H9 (cell line): ENCODE results near the gene WNT3A. TPM values are rescaled to one million over a fixed set of nuclear protein-coding genes. Genes with fewer than 3 reads are reported as not detected.
A peak's percentile ranks its signal among the peaks of the same experiment; 100 is the strongest.

Experiments
- DNase-seq: peaks from one replicate; pipeline ENCODE4 v3.0.0-alpha.2; 2017
- H2AFZ ChIP-seq: one replicate; pipeline ENCODE4 v1.6.1; 2013; ENCODE audit warnings: mild to moderate bottlenecking, low read length, control low read depth, moderate library complexity
- H2AK5ac ChIP-seq: 2 replicates; pipeline ENCODE4 v1.6.1; 2013; ENCODE audit warnings: low read length, control low read depth, mixed read lengths; ENCODE audit not compliant: insufficient read length
- H2BK120ac ChIP-seq: one replicate; pipeline ENCODE4 v1.6.1; 2013; ENCODE audit warnings: low read depth, mild to moderate bottlenecking, low read length, control low read depth, inconsistent platforms; ENCODE audit not compliant: poor library complexity, severe bottlenecking
- H2BK12ac ChIP-seq: 2 replicates; pipeline ENCODE4 v1.6.1; 2013; ENCODE audit warnings: low read length, control low read depth, mixed read lengths, low read depth; ENCODE audit not compliant: insufficient read length
- H2BK15ac ChIP-seq: 2 replicates; pipeline ENCODE4 v1.6.1; 2013; ENCODE audit warnings: low read depth, low read length, control low read depth
- H2BK20ac ChIP-seq: one replicate; pipeline ENCODE4 v1.6.1; 2013; ENCODE audit warnings: low read depth, mild to moderate bottlenecking, low read length, control low read depth, inconsistent platforms; ENCODE audit not compliant: poor library complexity, severe bottlenecking
- H2BK5ac ChIP-seq: 2 replicates; pipeline ENCODE4 v1.6.1; 2013; ENCODE audit warnings: low read length, control low read depth, mixed read lengths; ENCODE audit not compliant: insufficient read length
- H3K14ac ChIP-seq: 2 replicates; pipeline ENCODE4 v1.6.1; 2013; ENCODE audit warnings: low read length, control low read depth; ENCODE audit not compliant: insufficient read depth
- H3K18ac ChIP-seq: 2 replicates; pipeline ENCODE4 v1.6.1; 2013; ENCODE audit warnings: low read depth, mild to moderate bottlenecking, mixed read lengths, low read length, control low read depth; ENCODE audit not compliant: insufficient read length
- H3K23ac ChIP-seq: 2 replicates; pipeline ENCODE4 v1.6.1; 2013; ENCODE audit warnings: low read length, control low read depth, mixed read lengths, low read depth; ENCODE audit not compliant: insufficient read length
- H3K23me2 ChIP-seq: 2 replicates; pipeline ENCODE4 v1.6.1; 2013; ENCODE audit warnings: low read depth, mild to moderate bottlenecking, mixed read lengths, low read length, control low read depth; ENCODE audit not compliant: insufficient read length, poor library complexity, severe bottlenecking
- H3K27ac ChIP-seq: 2 replicates; pipeline ENCODE4 v1.5.1; 2013; ENCODE audit warnings: low read length, control low read depth, mixed read lengths, low read depth; ENCODE audit not compliant: insufficient read length
- H3K27me3 ChIP-seq: 2 replicates; pipeline ENCODE4 v1.6.1; 2013; ENCODE audit warnings: low read length, control low read depth, inconsistent platforms; ENCODE audit not compliant: insufficient read depth
- H3K4ac ChIP-seq: 2 replicates; pipeline ENCODE4 v1.6.1; 2013; ENCODE audit warnings: low read depth, mild to moderate bottlenecking, control low read depth, inconsistent platforms, low read length, moderate library complexity
- H3K4me1 ChIP-seq: 2 replicates; pipeline ENCODE4 v1.6.1; 2013; ENCODE audit warnings: low read length, control low read depth, inconsistent platforms; ENCODE audit not compliant: insufficient read depth
- H3K4me2 ChIP-seq: 2 replicates; pipeline ENCODE4 v1.6.1; 2013; ENCODE audit warnings: low read length, control low read depth, mixed read lengths; ENCODE audit not compliant: insufficient read length, insufficient read depth
- H3K56ac ChIP-seq: 2 replicates; pipeline ENCODE4 v1.6.1; 2013; ENCODE audit warnings: low read depth, mild to moderate bottlenecking, mixed read lengths, low read length, control low read depth; ENCODE audit not compliant: insufficient read length
- H3K79me1 ChIP-seq: 2 replicates; pipeline ENCODE4 v1.6.1; 2013; ENCODE audit warnings: low read depth, mild to moderate bottlenecking, moderate library complexity, low read length, control low read depth, inconsistent platforms; ENCODE audit not compliant: insufficient read depth, poor library complexity, severe bottlenecking
- H3K79me2 ChIP-seq: 2 replicates; pipeline ENCODE4 v1.6.1; 2013; ENCODE audit warnings: low read length, control low read depth, inconsistent platforms; ENCODE audit not compliant: insufficient read depth
- H3K9ac ChIP-seq: 2 replicates; pipeline ENCODE4 v1.6.1; 2013; ENCODE audit warnings: low read length, control low read depth, mixed read lengths; ENCODE audit not compliant: insufficient read length; ENCODE audit errors: extremely low read depth
- H3K9me3 ChIP-seq: one replicate; pipeline ENCODE4 v1.6.1; 2013; ENCODE audit warnings: low read depth, low read length, inconsistent platforms; ENCODE audit not compliant: control insufficient read depth
- H3T11ph ChIP-seq: one replicate; pipeline ENCODE4 v1.6.1; 2013; ENCODE audit warnings: mild to moderate bottlenecking, low read length, control low read depth, inconsistent platforms
- H4K20me1 ChIP-seq: one replicate; pipeline ENCODE4 v1.6.1; 2013; ENCODE audit not compliant: control insufficient read depth, insufficient read length, insufficient read depth
- H4K5ac ChIP-seq: 2 replicates; pipeline ENCODE4 v1.6.1; 2013; ENCODE audit warnings: low read depth, mild to moderate bottlenecking, mixed read lengths, low read length, control low read depth; ENCODE audit not compliant: insufficient read length
- H4K8ac ChIP-seq: replicated peaks from 2 replicates; pipeline ENCODE4 v1.6.1; 2013; ENCODE audit warnings: low read length, control low read depth, mixed read lengths, low read depth; ENCODE audit not compliant: insufficient read length
- H4K91ac ChIP-seq: 2 replicates; pipeline ENCODE4 v1.6.1; 2013; ENCODE audit warnings: low read depth, mild to moderate bottlenecking, moderate library complexity, mixed read lengths, low read length, control low read depth; ENCODE audit not compliant: insufficient read length
- H3K27ac Mint-ChIP-seq, 3 experiments: 2 replicates in 2 of 3; 3 replicates in 1 of 3; pipeline ENCODE4 v1.8.0; 2020 to 2021; ENCODE audit warnings: mixed read lengths in 3 of 3, mild to moderate bottlenecking in 1 of 3, moderate library complexity in 1 of 3
- H3K27me3 Mint-ChIP-seq: 2 replicates; pipeline ENCODE4 v1.8.0; 2021; ENCODE audit warnings: low read depth, mild to moderate bottlenecking, moderate library complexity, mixed read lengths
- H3K36me3 Mint-ChIP-seq, 3 experiments: 2 replicates in 2 of 3; 3 replicates in 1 of 3; pipeline ENCODE4 v1.8.0; 2020 to 2021; ENCODE audit warnings: low read depth in 3 of 3, mixed read lengths in 3 of 3; ENCODE audit not compliant: insufficient read depth in 1 of 3
- H3K4me1 Mint-ChIP-seq, 2 experiments: 2 replicates each; pipeline ENCODE4 v1.8.0; 2020; ENCODE audit warnings: mixed read lengths in 2 of 2
- H3K4me3 Mint-ChIP-seq, 2 experiments: 2 replicates in 1 of 2; 3 replicates in 1 of 2; pipeline ENCODE4 v1.8.0; 2020 to 2021; ENCODE audit warnings: mild to moderate bottlenecking in 2 of 2, mixed read lengths in 2 of 2, moderate library complexity in 1 of 2
- H3K9me3 Mint-ChIP-seq, 2 experiments: 2 replicates in 1 of 2; 3 replicates in 1 of 2; pipeline ENCODE4 v1.8.0; 2020; ENCODE audit warnings: mild to moderate bottlenecking in 2 of 2, mixed read lengths in 2 of 2, moderate library complexity in 1 of 2
- WGBS: extraction: QIAGEN DNeasy Blood & Tissue Kit; methylation state at CpG from one replicate; pipeline ENCODE4 v1.1.7; 2013; ENCODE audit warnings: missing lambda C conversion rate, low lambda C conversion rate, mixed read lengths; ENCODE audit not compliant: insufficient read length; ENCODE audit errors: extremely low coverage; 5-methylcytosine and 5-hydroxymethylcytosine counted together
- total RNA-seq: library from RNA; stranded (reverse); gene quantifications from 2 replicates; pipeline ENCODE4 v1.2.1, GENCODE V29; 2021
- TF ChIP-seq, protein P1 (sequence below): fragments of 200-600 bp; sonication (generic); conservative IDR thresholded peaks from 3 replicates; pipeline ENCODE4 v1.8.0; 2021; ENCODE audit warnings: antibody characterized with exemption, mild to moderate bottlenecking

Gene WNT3A
- total RNA-seq, 1 experiment from 2014 or later: 0.17 TPM

DNA sequence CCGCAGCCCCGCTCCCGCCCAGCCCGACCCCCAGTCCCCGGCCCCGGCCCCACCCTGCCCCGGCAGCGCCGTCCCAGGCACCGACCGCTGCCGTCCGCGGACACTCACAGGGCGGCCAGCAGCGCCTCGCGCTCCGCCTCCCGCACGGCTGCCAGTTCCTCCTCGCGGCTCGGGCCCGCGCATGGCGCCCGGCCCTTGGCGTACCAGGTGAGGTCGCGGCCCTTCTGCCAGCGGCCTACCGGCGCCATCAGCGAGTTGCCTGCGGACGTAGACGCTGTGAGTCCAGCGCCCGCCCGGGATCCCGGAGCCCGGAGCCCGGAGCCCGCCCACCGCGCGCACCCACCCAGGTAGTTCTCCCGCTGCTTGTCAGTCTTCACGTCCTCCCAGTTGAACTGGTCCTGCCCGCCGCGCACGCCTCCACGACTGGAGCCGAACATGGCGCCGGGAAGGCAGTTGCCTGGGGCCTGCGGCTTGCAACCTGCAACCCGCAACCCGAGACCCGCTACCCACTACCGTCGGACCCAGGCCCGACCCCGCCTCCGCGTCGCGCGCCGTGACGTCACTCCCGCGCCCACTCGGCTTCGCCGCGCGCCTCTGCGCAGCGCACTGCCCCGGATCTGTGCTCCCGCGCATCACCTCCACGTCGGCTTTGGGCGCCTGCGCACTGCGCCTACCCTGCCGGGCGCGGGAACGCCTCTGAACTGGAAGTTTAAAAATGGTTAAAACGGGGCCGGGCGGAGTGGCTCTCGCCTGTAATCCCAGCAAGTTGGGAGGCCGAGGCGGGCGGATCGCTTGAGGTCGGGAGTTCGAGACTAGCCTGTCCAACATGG is 96.2 kb downstream of the WNT3A start, which contains the start of gene C1orf35:
C1orf35 (minus strand) TSS at position 535 of the 830 bp plus-strand sequence; CDS start at position 437, 98 bp downstream.
- H3K27me3 ChIP-seq: no peaks in the 10 kb centered on the region
- peak within 1 kb of the TSS; percentile 39 for H3K9ac ChIP-seq
- H2BK120ac ChIP-seq: no peak within 1 kb of the TSS
- H3K56ac ChIP-seq: no peak within 1 kb of the TSS
- peak; percentile 96 for DNase-seq
- TF ChIP-seq, protein P1, sequence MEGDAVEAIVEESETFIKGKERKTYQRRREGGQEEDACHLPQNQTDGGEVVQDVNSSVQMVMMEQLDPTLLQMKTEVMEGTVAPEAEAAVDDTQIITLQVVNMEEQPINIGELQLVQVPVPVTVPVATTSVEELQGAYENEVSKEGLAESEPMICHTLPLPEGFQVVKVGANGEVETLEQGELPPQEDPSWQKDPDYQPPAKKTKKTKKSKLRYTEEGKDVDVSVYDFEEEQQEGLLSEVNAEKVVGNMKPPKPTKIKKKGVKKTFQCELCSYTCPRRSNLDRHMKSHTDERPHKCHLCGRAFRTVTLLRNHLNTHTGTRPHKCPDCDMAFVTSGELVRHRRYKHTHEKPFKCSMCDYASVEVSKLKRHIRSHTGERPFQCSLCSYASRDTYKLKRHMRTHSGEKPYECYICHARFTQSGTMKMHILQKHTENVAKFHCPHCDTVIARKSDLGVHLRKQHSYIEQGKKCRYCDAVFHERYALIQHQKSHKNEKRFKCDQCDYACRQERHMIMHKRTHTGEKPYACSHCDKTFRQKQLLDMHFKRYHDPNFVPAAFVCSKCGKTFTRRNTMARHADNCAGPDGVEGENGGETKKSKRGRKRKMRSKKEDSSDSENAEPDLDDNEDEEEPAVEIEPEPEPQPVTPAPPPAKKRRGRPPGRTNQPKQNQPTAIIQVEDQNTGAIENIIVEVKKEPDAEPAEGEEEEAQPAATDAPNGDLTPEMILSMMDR: no peak
- H3K27ac ChIP-seq: no peak within 1 kb of the TSS
- H2BK15ac ChIP-seq: no peak within 1 kb of the TSS
- H4K5ac ChIP-seq: no peak within 1 kb of the TSS
- H2BK20ac ChIP-seq: no peak within 1 kb of the TSS
- H2AFZ ChIP-seq: no peak within 1 kb of the TSS
- H3K4ac ChIP-seq: no peak within 1 kb of the TSS
- H2BK12ac ChIP-seq: no peak within 1 kb of the TSS
- no CpG with 5 or more reads among the region's 104 CpGs for WGBS
- H4K91ac ChIP-seq: no peak within 1 kb of the TSS
- peak within 1 kb of the TSS; percentile 73 for H3K14ac ChIP-seq
- no peaks in the 10 kb centered on the region for H3K79me1 ChIP-seq
- H3T11ph ChIP-seq: no peak within 1 kb of the TSS
- no peaks in the 10 kb centered on the region for H3K4me1 ChIP-seq
- H3K27ac Mint-ChIP-seq: peak within 1 kb of the TSS; percentile 94 to 98 (median 95); a peak in 6 of 7 replicates
- H3K79me2 ChIP-seq: no peaks in the 10 kb centered on the region
- peak within 1 kb of the TSS; percentile 40 for H3K4me2 ChIP-seq
- H3K23me2 ChIP-seq: peaks cover 5% of the 10 kb centered on the region
- H3K27me3 Mint-ChIP-seq: peaks cover 3% of the 10 kb centered on the region; the same call in 1 of the 2 replicates
- H3K4me3 Mint-ChIP-seq: peak within 1 kb of the TSS; percentile 95 to 96
- H3K36me3 Mint-ChIP-seq: peaks cover 25 to 55% (median 46%) of the 10 kb centered on the region in 3 experiments; a peak in 6 of 7 replicates
- H4K8ac ChIP-seq: no peak within 1 kb of the TSS
- H3K9me3 Mint-ChIP-seq: no peaks in the 10 kb centered on the region
- no peak within 1 kb of the TSS for H2BK5ac ChIP-seq
- no peak within 1 kb of the TSS for H3K23ac ChIP-seq
- peaks cover 12% of the 10 kb centered on the region in 2 experiments for H3K4me1 Mint-ChIP-seq
- H4K20me1 ChIP-seq: no peaks in the 10 kb centered on the region
- H3K9me3 ChIP-seq: no peaks in the 10 kb centered on the region
- H2AK5ac ChIP-seq: no peak within 1 kb of the TSS
- H3K18ac ChIP-seq: peak within 1 kb of the TSS; percentile 40
